ENCODE measurements around the gene TNIP1.
A peak's percentile ranks its signal among the peaks of the same experiment; 100 is the strongest.

Gene TNIP1

DNA sequence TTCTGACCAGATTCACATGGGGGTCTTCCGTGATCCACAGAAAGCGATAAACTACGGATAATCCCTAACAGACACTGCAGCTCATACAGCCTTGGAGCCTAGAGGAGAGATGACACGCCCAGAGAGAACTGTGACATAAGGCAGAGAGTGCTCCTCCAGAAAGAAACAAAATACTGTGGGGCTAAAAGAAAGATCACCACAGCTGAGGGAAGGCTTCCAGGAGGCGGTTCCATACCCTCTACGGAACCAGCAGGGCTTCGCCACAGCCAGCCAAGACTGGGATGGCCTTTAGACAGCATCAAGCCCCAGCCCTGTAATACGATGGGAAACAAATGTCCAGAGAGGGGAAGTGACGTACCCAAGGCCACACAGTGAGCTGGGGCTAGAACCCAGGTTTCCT lies 41.2 kb downstream of the TNIP1 start:
- no peak for DNase-seq

DNA sequence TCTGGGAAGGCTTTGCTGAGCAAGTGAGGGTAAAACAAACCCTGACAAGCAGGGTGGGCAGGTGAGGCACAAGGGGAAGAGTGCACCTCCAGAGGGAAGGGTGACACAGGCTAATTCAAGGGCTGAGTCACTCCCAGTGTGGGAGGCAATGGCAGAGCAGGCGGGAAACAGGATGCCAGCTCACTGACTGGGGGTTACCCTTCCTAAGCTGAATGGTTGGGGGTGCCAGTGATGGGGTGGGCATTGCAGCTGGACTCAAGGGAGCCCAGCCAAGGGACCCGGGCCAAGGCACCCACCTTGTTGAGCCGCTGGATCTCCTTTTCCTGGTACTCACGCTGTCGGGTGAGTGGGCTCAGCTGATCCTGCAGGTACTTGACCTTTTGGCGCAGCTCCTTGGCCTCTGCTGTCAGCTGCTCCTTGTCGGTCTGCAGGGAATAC lies 42.0 kb downstream of the TNIP1 start:
- DNase-seq: no peak

DNA sequence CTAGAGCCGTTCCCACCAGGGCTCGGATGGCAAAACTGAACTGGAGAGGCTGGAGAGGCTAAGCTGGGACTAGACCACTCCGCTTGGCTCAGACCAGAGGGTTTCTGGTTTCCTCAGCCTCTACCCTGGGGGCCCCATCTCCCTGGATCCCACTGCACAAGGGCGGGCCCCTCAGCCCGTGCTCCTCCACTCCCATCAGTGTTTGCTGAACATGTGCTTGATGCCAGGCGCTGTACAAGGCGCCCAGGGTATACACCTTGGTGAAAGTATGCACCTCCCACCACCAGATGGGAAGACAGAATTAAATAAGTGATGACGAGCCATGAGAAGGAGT lies 42.5 kb downstream of the TNIP1 start:
- DNase-seq: no peak

DNA sequence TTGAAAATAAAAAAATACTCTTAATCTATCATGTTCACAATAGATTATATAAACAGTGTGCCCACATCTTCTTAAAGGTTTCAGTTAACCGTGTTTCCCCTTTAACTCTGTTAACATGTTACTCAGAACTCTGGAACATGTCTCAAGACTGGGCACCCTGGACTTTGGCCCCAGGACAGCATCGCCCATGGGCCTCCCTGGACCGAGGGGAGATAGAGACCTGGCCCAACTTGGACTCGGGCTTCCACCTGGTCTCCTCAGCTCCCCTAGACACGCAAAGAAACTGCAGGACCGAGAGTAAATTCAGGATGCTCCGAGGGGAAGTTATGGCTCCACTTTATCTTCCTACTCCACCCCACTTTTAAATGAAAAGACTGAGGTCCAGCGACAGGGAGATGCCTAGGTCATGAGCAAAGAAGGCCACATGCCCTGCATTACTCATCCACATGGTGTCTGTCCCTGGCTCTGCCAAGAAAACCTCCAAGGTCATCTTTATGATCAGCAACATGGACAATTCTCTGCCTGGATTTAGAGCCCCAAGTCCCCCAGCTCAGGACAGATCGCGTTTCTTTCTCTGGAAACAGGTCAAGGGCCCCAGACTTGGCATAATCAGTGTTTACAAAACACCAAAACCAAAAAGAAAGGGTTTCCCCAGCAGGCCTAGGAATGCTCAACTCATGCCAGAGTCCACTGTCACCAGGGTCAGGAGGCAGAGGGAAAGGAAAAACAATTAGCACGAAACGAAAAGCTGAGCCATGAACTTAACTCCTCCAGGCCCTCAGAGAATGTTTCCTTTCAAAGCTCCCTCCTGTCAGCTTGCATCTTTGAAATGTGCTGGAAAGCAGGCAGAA lies 43.0 kb downstream of the TNIP1 start:
- peak; percentile 38 for DNase-seq

DNA sequence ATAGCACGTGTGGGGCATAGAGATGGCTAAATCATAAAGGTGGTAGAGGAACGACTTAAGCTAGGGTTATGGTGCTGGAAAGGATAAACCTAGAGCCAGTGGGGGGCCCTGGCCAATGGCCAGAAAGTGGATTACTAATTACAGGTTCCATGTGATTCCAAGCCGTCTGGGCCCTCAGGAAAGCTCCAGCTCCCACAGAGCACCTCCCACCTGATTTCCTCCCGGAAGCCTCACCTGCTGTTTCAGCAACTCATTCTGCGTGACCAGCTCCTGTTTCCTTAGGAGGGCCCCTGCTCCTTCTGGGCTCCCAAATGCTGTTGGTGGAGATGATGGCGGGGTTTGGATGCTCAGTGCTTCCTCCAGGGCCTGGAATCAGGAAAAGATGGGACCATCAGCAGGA lies 44.3 kb downstream of the TNIP1 start:
- no peak for DNase-seq

DNA sequence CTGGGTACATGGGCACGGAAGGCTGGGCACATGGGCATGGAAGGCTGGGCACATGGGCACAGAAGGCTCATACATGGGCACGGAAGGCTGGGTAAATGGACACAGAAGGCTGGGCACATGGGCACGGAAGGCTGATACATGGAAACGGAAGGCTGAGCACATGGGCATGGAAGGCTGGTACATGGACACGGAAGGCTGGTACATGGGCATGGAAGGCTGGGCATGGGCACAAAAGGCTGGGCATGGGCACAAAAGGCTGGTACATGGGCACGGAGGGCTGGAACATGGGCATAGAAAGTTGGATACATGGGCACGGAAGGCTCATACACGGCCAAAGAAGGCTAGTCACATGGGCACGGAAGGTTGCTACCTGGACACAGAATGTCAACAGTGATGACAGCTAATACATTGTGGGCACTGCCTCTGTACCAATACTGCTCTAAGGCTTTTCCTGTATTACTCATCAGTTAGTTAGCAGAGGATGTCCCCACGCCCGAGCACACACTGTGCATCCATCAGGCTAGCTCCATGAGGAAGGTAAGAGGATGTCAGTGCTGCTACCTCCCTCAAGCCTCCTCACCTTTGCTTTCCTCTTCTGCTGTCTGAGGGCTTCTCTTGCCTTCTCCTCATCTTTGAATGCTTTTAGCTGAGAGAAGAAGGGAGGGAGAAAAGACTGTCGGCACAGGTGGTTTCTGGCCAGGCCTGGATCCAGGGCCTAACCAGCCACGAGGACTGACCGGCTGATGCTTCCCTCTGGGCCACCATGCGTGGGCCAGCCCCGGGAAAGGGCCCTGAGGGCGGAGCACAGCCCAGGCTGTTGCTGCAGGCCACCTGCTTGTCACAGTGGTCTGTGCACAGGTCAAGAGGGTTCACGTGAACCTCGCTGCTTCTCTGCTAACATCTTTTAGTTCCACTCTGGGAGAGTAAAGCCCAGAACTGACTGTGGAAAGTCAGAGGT lies 46.1 kb downstream of the TNIP1 start:
- DNase-seq: no peak

DNA sequence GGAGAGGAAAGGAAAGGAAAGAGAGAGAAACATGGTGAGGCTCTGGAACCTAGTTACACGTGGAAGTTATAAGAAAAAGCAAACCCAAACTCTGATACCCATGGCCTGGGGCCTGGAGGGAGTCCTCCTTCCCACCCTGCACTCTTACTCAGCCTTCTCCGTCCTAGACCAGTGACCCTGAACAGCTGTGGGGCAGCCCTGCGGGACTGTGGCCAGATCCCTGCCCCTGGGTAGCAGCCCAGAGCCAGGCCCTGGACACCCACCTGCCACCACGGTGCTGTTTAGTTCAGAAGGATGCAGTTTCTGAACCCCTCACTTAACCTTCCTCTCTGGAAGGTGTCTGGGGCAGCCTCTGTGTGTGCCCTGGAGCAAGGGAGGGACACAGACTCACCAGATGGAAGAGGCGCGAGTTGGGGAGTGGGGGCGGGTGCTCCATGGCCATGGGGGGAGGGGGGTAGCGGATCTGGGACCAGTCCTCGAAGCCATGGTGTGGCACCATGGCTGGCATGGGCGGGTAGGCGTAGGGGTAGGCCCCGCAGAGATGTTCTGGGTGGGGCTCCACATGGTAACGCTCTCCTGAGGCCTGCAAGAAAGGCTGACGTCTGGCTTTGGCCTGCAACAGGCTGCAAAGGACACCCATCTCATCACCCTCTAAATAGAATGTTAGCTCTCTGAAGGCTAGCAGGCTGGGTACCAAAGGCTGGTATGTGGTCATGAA lies 47.5 kb downstream of the TNIP1 start:
- no peak for DNase-seq

DNA sequence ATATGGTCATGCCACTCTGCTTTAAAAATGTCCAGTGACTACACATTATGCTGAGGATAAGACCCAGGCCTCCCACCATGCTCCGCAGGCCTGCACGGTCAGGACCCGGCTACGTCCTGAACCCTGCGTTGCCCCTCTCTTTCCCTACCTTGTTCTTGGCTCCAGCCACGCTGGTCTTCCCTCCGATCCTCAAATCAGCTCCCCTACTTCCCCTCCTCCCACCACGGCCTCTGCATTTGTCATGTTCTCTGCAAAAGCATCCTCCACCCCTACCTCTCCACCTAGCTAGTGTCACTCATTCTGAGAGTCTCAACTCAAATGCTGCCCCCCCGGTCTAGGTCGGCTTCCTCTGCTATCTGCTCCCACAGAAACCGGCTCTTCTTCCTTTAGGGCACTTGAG lies 49.3 kb downstream of the TNIP1 start:
- no peak for DNase-seq

DNA sequence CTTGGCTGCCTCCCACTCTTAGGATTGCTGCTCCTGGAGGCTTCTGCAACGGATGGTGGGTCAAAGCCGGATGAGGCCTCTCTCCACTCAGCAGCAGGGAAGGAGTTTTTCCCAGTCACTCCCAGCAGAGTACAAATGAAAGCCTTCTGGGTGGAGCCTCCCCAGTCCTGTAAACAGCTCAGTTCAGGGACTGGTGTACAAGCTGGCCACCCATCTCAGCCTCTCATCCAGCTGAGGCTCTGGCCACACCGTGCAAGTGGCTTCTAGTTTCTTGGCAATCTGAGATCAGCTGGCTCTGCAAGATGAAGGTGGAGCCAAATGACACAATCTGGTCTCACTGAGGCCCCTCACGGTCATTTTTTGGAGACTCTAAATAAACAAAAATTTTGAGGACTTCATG lies 50.5 kb downstream of the TNIP1 start:
- no peak for DNase-seq

DNA sequence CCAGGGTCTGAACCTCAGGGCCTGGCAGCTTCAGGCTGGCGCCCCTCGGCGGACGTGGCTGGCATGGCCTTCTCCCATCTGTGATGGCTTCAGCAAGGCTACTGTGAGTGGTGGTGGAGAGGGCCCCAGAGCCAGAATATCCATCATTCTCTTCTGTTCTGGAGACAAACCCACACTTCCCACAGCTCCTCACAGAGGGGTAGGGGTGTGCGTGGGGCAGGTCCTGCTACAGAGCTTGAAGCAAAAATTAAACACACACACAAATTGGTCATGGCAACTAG lies 50.8 kb downstream of the TNIP1 start:
- DNase-seq: no peak

DNA sequence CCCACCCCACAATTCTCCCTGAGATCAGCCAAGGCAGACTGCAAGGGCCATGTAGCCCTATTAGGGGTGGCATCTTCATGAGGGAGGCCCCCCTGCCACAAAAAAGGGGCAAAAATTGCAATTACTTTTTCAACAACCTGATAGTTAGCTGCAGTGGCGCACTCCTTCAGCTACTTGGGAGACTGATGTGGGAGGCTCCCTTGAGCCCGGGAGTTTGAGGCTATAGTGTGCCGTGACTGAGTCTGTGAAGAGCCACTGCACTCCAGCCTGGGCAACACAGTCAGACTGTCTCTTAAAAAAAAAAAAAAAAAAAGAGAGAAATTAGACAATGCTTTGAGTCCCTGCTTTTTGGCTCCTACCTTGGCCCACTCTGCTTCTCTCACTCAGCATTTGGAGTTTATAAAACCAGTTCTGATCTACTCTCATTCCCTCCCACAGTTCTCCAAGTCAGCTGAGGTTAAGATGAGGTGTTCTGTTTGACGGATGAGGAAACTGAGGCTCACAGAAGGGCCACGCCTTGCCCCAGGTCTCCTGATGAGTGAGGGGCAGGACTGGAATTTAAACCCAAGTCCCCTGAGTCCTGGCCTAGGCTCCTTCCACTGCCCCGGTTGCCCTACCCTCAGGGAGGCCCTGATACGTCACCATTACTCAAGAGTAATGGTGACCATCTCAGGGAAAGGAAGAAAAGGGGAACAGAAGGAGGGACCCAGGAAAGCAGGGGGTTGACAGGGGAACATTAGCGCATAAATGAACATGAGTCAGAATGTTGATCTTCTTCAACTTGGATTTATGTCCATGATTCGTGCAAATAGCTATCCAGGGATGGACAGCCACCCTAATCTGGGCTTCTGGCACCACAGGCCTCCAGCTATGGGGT lies 51.4 kb downstream of the TNIP1 start:
- DNase-seq: no peak

DNA sequence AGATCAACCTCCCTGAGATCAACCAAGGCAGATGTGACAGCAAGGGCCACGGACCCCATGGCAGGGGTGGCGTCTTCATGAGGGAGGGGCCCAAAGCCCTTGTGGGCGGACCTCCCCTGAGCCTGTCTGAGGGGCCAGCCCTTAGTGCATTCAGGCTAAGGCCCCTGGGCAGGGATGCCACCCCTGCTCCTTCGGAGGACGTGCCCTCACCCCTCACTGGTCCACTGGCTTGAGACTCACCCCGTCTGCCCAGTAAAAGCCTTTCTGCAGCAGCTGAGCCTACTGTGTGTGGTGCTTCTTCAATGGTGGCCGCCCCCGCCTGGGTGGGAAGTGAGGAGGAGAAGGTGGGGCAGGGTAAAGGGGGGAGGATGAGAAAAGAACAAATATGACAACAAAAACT lies 52.1 kb downstream of the TNIP1 start:
- DNase-seq: no peak

DNA sequence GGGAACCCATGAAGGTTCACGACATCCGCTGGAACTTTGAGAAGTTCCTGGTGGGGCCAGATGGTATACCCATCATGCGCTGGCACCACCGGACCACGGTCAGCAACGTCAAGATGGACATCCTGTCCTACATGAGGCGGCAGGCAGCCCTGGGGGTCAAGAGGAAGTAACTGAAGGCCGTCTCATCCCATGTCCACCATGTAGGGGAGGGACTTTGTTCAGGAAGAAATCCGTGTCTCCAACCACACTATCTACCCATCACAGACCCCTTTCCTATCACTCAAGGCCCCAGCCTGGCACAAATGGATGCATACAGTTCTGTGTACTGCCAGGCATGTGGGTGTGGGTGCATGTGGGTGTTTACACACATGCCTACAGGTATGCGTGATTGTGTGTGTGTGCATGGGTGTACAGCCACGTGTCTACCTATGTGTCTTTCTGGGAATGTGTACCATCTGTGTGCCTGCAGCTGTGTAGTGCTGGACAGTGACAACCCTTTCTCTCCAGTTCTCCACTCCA lies 52.8 kb downstream of the TNIP1 start:
- no peak for DNase-seq

DNA sequence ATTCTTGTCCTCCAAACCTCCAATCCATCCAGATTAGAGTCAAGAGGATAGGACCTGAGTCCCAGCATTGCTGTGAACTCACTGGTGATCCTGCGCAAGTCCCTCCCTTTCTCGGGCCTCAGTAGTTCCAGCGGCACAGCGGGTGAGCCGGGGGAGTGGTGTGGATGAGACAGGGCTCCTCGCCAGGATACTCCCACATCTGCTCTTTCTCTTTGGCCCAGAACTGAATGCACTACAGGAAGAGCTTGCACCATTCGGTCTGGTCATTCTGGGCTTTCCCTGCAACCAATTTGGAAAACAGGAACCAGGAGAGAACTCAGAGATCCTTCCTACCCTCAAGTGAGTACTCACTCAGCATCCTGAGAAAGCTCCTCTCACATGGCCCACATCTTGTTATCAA lies 54.2 kb downstream of the TNIP1 start:
- DNase-seq: no peak

DNA sequence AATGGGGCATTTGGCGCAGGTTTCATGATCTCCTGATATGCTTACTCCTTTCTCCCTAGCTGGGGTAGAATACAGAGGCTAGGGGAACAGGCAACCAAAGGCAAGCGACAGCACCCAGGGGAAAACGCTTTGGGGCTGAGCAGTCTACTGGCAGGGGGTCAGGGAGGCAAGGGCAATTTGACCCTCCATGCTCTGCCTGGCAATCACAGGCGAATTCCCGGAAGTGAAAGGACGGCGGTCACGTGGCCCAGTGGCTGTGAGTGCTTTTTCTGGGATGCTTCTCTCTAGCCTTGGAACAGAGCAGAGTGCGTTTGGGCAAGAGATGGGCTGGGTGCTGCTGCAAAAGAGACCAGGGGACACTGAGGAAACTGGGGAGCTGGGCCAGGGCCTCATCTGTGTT lies 54.7 kb downstream of the TNIP1 start:
- DNase-seq: no peak

DNA sequence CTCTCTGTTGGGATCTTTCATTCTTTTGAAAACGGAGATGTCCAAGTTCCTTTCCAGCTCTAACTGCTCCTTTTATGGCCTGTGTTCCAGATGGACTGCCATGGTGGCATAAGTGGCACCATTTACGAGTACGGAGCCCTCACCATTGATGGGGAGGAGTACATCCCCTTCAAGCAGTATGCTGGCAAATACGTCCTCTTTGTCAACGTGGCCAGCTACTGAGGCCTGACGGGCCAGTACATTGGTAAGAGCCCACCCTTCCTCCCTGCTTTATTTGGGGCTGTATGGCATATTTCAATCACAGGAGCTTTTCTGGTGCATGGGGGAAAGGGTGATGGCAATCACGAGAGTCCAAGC lies 55.6 kb downstream of the TNIP1 start:
- no peak for DNase-seq

DNA sequence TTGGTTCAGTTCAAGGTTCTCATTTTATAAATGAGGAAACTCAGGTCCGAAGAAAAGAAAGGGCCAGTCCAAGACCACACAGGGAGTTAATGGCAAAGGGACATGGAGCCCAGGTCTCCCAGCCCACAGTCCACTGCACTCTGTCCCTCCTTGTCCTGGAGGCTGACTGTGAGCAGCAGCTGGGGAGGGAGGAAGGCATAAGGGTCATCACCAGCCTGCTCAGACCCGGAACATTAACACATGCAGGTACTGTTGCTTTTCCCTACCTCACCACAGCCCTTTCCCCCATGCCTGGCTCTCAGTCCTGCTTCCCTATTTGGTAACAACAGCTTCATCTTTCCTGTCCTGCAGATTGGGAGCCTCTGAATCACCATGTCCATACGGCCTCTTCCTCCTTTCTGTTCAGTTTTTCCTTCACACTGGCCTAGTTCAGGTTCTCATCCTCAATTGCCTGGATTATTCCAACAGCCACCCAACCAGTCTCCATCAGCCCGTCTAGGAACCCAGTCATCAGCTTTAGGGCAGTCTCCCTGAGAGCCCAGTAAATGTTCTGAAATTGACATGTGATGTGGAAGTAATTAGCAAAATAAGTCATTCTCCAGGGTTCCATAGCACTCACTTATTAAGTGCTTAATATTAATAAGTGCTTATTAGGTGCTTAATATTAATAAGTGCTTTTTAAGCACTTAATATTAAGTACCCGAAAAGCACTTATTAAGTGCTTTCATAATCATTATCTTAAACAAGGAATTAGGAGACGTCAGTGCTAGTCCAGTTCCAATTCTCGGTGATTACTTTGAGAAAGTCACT lies 56.2 kb downstream of the TNIP1 start:
- DNase-seq: no peak

DNA sequence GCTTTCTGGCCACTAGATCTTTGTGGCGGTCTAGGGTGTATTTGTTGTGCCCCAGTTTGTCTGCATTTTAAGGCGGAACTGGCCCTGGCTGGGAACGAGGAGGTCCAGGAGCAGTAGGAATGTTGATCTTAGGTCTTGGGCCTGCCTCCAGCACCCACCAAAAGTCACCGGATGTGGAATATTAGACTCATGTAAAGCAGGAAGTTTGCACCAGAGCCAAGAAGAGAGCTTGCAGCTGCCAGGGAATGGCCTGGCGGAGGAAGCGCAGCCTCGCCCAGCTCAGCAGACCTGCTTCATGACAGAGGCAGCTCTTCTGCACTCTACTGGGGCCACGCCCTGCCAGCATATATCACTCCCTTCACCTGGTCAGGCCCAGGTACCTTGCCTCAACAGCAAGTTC lies 57.2 kb downstream of the TNIP1 start:
- no peak for DNase-seq

DNA sequence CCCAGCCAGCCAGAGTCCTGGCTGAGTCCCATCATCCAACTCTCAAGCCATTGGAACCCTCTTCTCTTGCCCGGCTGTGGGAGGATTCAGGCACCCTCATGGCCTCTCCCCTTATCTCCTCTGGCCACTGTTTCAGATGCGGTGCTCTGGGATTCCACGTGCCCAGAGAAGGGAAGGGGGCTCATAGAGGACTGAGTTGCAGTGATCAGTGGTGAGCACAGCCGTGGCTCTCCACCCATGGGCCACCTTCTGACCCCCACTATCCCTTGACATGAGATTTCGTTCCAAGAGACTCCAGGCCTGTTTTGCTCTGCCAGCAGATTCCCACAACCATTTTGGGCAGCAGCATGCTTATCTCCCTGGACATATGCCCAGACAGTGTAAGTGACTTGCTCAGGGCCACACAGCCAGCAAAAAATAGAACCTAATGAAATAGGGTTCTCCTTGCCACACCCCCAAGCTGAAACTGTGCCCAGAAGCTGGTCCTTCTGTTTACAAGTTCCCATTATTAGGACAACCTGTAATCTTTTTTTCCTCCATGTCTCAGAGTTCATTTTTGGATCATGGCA lies 57.7 kb downstream of the TNIP1 start:
- no peak for DNase-seq

DNA sequence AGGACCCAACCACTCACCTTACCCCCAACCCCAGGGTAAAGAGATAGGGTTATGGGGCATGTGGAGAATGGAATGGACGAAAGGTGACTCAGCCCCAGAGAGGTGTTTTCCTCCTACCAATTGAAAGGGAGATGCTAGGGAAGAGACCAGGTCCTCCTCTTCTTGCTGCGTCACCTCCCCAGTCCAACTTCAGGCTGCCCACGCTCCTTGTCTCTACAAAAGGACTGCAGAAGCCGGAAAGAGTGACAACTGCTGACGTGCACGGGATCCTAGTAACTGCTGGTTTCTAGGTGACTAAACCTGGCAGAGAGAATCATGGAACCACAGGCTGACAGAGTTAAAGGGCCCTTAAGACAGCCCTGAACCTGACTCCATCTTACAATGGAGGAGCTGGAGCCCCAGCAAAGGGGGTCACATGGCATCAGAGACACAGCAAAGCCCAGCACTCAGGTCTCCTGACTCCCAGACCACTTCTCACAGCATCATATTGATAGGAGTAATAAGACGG lies 58.3 kb downstream of the TNIP1 start:
- DNase-seq: no peak

DNA sequence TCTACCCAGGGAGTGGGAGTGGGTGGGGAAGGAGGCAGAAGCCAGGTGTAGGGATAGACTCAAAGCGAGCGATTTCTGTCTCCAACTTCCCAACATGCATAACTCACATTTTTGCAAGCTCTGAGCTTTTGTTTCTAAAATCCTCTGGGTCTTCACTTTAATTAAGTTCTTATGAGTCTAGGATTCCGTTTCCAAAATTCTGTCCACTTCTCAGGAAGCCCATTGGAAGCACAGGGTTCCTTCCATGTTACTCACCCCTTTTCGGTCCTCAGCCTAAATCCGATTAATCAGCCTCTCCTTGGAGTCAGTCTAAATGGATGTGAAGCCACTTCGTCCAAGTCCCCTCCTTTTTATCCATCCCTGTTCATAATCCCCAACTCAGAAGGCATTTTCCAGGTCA lies 59.1 kb downstream of the TNIP1 start:
- no peak for DNase-seq
